Epithelial cell of esophagus (primary cell): ENCODE data around the gene ZBTB16.
A peak's percentile ranks its signal among the peaks of the same experiment; 100 is the strongest.

Source experiments
- DNase-seq: peaks from one replicate; pipeline ENCODE4 v3.0.0; 2010; ENCODE audit warnings: low read depth
- H3K4me3 ChIP-seq: 2 replicates; pipeline ENCODE4 v1.5.1; 2011; ENCODE audit warnings: mild to moderate bottlenecking, low read length, control low read depth
- TF ChIP-seq, protein P1 (sequence below): IDR thresholded peaks from 2 replicates; pipeline ENCODE4 v1.5.1; 2011; ENCODE audit warnings: low read depth, mild to moderate bottlenecking, low read length, control low read depth, inconsistent platforms; ENCODE audit not compliant: insufficient read depth; ENCODE audit errors: missing control alignments

The ZBTB16 gene

GRCh38 chr11:114192841-114193389 lies 133.4 kb downstream of the ZBTB16 start:
- TF ChIP-seq, protein P1, sequence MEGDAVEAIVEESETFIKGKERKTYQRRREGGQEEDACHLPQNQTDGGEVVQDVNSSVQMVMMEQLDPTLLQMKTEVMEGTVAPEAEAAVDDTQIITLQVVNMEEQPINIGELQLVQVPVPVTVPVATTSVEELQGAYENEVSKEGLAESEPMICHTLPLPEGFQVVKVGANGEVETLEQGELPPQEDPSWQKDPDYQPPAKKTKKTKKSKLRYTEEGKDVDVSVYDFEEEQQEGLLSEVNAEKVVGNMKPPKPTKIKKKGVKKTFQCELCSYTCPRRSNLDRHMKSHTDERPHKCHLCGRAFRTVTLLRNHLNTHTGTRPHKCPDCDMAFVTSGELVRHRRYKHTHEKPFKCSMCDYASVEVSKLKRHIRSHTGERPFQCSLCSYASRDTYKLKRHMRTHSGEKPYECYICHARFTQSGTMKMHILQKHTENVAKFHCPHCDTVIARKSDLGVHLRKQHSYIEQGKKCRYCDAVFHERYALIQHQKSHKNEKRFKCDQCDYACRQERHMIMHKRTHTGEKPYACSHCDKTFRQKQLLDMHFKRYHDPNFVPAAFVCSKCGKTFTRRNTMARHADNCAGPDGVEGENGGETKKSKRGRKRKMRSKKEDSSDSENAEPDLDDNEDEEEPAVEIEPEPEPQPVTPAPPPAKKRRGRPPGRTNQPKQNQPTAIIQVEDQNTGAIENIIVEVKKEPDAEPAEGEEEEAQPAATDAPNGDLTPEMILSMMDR: no peak
- no peak for DNase-seq
- H3K4me3 ChIP-seq: no peak overlapping the region

GRCh38 chr11:114193730-114194679 lies 134.5 kb downstream of the ZBTB16 start:
- H3K4me3 ChIP-seq: no peak overlapping the region
- TF ChIP-seq, protein P1: no peak
- DNase-seq: peak; percentile 29

GRCh38 chr11:114194702-114195101 lies 135.2 kb downstream of the ZBTB16 start:
- DNase-seq: no peak
- H3K4me3 ChIP-seq: no peak overlapping the region
- TF ChIP-seq, protein P1: no peak

DNA sequence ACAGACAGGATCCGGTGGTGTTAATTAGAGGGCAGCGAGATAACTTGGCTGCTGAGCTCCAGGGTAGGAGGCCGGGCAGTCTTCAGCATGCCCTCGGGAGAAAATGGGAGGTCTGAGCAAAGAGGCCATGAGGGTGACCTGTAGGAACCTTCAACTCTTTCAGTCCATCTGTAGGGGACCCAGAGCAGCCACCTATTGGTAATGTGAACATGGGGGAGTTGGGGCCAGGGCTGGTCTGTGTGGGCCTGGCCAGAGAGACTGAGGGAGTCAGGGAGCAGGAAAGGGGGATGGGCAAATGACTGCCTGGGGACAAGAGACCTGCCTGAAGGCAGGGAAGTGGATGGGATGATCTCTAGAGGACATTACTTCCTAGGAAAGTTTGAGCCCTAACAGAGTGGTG lies 135.6 kb downstream of the ZBTB16 start:
- no peak for DNase-seq
- no peak overlapping the region for H3K4me3 ChIP-seq
- TF ChIP-seq, protein P1: no peak

DNA sequence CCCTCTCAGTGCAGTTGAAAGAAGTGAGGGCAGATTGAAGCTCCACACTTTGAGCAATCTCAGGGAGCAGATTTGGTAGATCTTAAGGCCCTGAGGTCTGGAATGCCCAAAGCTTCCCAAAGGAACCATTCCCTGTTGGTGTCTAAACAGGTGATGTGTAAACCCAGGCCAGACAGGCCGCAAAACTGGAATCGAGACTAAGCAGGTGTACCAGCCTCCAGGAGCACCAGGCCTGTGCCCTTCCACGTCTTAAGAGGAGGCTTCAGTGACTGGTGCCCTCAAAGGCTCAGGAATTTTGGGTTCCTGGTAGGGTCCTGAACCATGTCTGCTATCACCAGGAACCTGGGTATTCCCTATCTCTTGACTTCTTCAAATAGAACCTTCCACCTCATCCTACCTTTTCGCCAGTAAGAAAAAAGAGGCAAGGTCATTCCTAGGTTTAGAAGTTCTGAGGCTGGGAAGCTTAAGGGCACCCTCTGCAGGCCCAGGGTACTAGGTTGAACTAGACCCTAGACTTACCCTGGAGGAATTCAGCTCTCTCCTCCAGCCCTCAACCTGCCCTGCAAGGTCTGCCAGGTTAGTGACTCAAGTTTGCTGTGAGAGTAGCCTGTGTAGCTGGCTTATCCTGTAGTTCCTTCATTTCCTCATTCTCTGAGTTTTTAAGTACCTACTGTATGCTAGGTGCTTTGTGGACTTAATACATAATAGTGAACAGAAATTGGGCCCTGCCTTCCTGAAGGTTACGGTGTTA lies 136.6 kb downstream of the ZBTB16 start:
- TF ChIP-seq, protein P1: peak; percentile 16
- peak; percentile 90 for DNase-seq
- no peak overlapping the region for H3K4me3 ChIP-seq

DNA sequence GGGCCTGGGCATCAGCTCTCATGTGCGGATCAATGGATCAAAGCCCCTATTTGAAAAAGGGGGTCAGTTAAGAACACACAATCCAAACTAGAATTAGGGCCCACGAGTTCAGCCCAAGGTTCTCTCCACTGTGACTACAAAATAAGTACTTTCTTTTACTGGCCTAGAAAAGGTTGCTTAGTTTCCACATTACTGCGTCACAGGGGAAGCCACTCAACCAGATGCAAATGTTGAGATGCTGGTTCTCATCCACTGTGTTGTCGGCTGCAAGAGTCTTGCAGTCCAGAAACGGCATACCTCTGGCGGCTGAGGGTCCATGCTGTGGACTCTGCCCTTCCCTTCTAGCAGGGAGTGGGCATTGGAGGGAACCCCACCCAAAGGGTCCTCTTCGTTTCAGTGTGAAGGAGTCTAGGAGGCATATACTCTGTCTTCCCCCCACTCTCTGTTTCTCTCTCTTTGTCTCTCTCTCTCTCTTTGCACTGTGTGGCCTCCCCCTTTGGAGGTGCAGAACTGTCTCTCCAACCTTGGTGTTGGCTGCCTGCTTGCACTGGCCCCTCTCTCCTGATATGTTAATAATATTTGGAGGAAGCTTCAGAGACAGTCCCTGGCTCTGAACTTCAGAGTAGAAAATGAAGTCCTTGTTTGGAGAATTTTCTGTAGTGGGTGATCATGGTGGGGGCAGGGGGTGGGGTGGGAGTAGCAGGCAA lies 137.6 kb downstream of the ZBTB16 start:
- DNase-seq: no peak
- TF ChIP-seq, protein P1: no peak
- H3K4me3 ChIP-seq: no peak overlapping the region
